SKM-1 treated with dmso at 0.1 percent for 144 hours (cell line): ENCODE results near the gene ZNF609.
"Not testable (repeated sequence)": the region's sequence is repeated elsewhere in the genome, so short reads cannot be mapped to it uniquely, and the experiment has no call there.

Experiments used
- DNase-seq: peaks from one replicate; lab custom pipeline; 2025; ENCODE audit not compliant: unreplicated experiment; lab: John Stamatoyannopoulos, UW

The ZNF609 gene

DNA sequence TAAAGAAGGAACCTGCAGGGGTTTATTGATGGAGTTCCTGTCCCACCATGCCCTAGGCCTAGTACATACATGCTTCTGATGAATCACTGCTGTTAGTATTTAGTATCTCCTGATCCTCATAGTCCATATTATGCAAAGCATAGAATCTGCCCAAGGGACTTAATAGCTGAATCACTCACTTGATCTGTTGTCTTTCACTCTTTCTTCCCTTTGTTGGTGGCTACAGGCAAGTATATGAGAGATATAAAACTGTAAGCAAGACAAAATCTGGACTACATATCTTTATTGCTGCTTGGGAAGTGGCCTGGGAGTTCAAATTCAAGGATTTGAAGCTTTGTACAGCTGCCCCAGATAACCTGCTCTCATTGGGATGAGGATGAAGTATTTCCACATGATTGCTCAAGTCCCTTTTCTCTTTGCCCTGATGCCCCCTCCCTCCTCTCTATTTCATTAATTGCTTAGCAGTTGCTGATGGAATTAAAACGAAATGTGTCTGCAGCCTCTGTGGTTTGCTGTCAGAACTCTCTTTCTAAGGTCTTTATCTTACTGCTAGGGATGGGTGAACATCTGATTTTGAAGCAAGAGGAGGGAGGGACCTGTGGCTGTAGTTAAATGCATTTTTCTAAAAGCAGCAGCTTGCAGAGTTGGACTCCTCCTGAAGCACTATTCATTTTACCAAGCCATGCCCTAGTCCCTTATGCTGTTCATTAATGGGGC is 114.1 kb downstream of the ZNF609 start:
- DNase-seq, result no peak

DNA sequence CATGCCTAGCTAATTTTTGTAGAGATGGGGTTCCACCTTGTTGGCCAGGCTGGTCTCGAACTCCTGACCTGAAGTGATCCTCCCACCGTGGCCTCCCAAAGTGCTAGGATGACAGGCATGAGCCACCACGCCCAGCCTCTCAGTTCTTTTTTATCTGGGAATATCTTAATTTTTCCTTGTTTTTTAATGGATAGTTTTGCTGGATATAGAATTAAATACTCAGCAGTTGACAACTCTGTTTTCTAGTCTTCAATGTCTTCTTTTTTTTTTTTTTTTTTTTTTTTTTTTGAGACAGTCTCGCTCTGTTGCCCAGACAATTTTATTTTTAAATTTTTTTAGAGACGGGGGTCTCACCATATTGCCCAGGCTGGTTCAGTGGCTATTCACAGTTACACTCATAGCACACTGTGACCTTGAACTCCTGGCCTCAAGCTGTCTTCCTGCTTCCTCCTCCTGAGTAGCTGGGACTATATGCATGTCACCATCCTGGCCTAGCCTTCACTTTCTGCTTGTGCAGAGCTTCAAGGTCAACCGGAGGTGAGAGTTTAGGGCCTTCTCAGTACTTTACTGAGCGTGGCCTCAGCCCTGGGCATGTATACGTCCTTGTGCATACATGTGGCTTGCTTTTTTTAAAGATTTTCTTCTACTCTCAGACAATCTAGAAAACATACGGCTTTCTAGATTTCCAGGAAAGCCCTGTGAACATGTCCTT is 120.5 kb downstream of the ZNF609 start:
- DNase-seq, result no peak

DNA sequence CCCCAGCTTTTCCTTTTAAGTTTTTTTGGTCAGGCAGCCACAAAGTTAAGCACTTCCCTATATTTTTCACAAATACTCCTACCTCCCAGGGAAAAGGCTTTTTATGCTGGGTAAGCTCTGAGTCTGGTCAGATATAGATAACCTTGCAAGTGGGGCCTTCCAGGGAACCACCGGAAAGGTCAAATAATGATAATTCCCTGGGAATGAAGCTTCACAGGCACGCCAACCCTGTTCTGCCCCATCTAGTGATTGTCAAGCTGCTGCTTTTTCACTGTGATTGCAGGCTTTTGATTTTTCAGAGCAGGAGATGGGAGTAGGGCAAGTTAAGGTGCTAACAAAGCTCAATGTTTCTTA is 121.0 kb downstream of the ZNF609 start:
- DNase-seq, result no peak

DNA sequence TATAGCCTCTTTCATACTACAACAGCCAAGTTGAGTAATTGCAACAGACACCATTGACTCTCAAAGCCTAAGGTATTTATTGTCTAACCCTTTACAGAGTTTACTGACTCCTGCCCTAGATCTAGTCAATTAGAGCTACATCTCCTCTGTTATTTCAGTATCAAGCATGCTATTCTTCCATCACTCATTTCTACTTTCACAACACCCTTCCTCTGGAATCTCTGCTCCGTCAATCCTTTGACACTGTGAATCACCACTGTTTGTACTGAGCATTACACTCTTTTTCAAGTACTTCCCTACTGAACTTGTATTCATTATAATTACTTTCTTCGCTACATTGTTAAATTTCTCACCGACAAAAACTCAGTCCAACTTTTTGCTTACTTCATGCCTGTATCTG is 121.8 kb downstream of the ZNF609 start:
- no peak for DNase-seq

DNA sequence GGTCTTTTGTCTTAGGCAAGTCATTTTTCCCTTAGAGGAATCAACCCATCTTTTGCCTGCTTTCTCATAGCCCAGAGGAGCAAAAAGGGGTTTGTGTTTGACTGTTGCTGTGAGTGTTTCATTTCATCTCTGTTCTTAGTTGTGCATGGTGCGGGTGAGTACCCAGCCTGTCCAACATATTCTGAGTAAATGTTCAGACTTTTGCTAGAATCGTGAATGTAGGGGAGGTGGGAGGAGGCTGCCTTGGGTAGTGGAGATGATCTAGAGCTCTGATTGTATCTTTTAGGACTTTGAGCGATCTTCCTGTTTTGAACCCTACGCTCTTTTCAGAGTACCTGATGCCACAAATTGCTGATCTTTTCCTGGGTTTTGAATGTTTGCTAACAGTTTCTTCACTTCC is 123.1 kb downstream of the ZNF609 start:
- DNase-seq, result no peak

DNA sequence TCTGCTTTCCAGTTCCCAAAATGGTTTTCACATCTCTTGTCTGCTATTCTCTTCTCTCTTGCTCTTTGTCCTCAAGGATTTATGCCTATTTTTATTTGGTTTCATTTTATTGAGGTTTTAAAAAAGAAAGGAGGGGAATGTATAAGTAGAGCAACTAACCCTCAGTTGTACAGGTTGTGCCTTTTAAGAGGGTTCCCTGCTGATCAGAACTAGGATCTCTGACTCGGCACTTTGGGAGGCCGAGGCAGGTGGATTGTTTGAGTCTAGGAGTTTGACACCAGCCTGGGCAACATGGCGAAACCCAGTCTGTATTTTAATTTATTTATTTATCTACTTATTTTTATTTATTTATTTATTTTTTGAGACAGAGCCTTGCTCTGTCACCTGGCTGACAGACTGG is 123.6 kb downstream of the ZNF609 start:
- DNase-seq, result no peak

DNA sequence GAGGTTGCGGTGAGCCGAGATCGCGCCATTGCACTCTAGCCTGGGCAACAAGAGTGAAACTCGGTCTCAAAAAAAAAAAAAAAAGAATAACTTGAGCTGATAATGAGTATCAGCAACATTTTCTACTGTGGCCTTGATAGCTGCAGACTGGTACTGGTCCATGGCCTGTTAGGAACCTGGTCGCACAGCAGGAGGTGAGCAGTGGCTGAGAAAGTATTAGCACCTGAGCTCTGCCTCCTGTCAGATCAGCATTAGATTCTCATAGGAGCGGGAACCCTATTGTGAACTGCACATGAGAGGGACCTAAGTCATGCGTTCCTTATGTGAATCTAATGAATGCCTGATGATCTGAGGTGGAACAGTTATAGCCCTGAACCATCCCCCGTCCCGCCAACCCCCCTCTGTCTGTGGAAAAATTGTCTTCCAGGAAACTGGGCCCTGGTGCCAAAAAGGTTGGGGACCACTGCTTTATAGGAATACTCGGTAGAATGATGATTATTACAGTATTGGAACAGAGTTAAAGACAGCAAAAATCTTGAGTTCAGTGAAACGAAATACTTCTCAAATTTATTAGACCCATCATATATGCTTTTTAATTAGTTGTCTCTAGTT is 126.0 kb downstream of the ZNF609 start:
- DNase-seq, result no peak

DNA sequence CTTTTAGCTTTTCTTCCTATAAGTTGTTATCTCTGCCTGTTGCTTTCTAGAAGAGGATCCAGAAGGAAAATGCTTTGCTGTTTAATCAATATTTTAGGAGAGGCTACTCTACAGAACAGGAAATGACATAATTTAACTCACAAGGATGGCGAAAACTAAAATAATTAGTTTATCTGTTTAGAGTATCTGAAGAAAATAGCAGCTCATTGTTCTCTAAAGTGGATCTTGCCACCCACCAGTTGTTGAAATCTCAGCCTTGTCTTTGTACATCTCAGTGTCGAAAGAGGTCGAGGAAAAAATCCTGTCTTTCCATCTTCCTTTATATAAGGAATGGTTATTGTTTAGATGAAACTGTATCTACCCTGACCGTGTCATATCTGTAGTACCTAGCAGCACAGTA is 126.6 kb downstream of the ZNF609 start:
- no peak for DNase-seq

DNA sequence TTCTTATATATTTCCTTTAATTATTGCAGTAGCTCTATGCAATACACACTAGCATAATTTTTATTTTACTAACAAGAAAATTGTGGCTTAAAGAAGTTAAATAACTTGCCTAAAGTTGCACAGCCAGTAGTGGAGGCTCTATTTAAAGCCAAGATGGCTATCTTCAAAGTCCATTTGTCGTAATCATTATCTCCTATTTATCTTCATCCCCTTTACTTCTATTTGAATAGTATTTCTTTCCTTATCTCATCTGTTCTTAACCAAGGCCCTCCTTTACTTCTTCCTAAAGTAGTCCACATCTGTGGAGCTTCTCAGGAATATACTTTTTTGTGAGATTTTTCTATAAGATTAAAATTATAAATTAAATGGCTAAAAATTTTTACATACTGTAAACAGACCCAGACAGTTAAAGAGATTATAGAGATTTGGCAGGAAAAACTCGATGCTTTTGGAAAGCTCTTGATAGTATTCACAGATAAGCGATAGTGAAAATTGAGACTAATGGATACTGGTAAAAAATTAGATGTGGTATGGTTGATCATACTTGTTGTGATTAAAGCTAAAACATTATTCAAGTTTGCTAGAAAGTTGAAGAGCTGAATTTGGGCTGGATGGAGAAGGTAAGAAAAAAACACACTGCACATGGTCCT is 129.2 kb downstream of the ZNF609 start:
- DNase-seq, result no peak

DNA sequence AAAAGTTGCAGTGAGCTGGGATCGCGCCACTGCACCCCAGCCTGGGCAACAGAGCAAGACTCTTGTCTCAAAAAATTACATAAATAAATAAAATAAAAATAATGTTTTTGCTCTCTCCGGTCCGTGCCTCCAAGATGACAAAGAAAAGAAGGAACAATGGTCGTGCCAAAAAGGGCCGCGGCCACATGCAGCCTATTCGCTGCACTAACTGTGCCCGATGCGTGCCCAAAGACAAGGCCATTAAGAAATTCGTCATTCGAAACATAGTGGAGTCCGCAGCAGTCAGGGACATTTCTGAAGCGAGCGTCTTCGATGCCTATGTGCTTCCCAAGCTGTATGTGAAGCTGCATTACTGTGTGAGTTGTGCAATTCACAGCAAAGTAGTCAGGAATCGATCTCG is 132.5 kb downstream of the ZNF609 start:
- DNase-seq, result not testable (repeated sequence)

DNA sequence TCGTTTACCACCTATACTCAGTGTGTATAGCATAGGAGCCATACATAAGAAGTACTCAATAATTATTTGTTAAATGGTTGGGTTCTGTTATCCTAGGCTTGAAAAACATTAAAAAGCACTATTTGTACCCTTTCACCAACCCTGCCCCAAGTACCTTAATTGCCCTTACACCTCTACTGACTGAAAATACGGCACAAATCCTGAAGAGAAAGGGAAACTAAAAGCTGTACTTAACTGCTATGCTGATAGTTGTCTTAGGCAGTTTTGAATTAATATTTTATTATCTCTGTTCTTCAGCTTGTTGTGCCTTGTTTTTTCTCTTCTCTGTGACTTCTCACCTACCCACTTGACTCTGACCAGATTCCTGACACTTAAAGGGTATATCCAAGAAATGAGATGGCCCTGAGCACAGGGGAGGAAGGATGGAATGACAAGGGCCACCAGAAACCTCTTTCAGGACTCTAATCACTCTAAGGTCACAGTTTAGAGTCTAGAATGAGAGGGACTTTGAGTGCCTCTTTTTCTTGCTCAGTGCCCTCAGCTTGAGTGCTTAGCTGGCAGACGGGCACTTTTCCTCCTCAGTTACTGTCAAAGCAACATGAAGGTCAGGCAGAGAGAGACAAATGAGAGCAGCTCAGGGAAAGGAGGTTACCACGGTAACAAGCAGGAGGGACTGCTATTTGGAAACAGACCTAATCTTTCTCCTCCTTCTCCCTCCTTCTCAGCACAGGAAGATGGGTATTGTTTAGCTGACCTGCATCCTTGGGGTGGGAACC is 136.5 kb downstream of the ZNF609 start:
- no peak for DNase-seq

DNA sequence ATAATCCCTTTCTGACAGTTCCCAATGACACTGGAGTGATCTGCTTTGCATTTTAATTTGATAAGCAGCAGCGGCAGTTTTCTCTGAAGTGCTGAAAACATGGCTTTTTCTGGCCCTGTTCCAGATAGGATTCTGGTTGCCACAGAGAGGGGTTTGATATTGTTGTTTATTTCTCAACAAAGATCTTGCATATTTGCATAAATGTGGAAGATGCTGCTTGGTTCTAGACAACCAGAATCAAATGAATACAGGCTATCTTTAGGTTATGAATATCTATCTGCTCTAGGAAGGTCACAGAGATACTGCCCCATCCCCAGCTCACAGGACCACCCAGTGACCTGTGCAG is 137.1 kb downstream of the ZNF609 start:
- DNase-seq, result no peak

DNA sequence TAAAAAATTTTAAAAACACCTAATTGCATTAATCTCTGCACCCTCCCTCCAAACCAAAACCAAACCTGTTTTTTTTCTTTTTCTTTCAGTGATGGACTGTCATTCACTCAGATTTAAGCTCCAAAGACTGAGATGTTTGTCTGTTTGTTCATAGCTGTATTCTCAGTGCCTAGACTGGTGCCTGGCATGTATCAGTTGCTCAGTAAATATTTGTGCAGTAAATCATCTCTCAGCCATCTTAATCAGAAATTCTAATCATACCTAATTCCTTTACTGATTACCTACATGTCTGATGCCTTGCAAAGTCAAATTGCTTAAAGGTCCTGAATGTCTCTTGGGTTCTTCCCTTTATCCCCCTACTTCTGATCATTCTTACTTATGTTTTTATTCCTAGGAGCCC is 138.8 kb downstream of the ZNF609 start:
- no peak for DNase-seq

DNA sequence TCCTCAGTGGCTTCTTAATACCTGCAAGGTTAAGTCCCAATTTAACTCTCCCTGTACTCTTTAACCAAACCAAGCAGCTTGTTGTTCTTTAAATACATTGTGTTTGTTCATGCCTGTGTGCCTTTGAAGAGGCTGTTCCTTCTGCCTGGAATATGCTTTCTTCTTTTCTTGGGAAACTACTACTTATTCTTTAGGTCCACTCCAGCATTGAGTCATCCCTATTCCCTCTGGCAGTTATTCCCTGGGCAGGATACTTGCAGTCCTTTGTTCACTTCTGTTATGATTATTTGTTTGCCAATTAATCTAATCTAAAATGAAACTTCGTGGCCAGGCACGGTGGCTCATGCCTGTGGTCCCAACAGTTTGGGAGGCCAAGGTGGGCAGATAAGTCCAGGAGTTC is 139.3 kb downstream of the ZNF609 start:
- DNase-seq, result no peak

DNA sequence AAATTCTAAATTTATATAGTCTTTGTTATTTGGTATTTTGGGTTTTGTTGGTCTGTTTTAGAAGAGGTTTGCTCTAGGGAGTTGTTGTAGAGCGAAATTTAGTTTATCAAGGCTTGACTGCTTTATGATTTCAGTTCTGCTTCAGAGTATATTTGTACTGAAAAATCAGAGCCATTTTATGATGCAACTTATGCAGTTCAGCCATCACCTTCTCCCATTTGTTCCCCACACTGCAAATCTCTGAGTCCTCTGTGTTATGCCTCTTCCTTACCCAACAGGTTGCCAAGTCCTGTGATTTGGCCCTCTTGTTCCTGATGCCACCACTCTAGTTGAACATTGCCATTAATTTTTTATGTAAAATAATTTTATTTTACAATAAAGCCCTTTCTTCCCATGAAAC is 140.4 kb downstream of the ZNF609 start:
- DNase-seq, result no peak

DNA sequence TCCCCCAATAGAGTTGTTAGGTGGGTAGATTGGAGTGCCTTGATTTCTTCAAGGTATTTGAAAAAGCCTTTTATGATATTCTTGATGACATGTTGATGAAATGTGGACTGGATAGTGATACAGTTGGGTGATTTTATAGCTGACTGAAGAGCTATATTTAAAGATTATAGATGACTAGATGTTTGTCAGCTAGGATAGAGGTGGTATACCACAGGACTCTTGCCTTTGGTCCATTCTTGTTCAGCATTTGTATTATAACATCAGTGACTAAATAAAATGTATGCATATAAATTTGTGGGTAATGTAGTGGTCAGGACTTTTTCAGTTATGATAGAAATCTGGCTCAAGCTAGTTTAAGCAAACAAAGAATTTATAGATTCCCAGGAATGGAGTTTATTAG is 143.9 kb downstream of the ZNF609 start:
- no peak for DNase-seq

DNA sequence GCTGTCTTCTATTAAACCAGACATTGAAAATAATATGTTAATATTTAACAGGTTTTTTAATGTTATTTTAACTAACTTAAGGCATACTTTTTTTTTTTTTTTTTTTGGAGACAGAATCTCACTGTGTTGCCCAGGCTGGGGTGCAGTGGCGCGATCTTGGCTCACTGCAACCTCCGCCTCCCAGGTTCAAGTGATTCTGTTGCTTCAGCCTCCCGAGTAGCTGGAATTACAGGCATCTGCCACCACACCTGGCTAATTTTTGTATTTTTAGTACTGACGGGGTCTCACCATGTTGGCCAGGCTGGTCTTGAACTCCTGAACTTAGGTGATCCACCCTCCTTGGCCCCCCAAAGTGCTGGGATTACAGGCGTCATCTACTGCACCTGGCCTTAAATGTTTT is 147.0 kb downstream of the ZNF609 start:
- not testable (repeated sequence) for DNase-seq

DNA sequence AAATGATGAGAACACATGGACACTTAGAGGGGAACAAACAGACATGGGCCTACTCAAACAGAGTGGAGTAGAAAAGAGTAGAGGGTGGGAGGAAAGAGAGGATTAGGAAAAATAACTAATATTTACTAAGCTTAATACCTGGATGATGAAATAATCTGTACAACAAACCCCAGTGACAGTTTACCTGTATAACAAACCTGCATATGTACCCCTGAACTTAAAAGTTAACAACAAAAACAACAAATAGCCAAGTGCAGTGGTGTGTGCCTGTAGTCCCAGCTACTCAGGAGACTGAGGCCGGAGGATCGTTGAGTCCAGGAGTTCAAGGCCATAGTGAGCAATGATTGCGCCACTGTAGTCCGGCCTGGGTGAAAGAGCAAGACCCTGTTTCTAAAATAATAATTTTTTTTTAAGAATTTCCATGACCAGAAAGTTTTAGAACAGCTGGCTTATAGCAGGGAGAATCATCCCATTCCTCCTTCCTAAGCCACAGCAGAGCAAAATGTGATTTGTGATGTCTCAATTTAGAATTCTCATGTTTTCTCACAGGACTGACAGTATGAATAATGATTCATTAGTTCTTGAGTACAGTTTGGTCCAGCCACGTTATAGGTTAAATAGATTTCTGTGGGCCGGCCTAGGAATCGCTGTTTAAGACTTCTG is 150.0 kb downstream of the ZNF609 start:
- DNase-seq, result no peak

DNA sequence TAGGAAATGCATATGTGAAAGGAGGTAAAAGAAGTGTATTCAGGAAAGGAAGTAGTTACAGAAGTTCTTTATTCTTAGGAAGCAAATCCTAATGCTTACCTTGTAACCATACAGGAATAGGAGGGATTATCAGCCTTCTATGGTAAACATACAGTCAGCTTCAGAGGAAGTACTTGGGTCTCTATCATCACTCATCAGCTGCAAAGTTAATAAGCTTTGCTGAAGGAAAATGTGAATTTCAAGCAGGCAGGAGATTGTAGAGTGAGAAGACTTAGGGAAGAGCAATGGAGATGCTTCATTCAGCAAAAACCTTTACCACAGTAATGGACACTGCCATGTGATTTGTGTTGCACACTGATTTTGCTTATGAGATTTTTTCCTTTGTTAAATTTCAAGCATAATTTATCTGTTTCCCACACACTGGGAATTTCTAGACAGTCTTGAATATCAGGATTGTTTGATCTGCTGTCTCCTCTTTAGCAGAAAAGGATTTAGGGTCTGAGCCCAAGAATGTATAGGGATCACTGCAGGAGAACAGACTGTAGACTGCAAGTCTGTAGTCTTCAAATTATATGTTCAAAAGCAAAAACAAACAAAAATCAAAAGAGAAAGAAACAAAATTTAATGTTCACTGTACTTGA is 150.8 kb downstream of the ZNF609 start:
- no peak for DNase-seq

DNA sequence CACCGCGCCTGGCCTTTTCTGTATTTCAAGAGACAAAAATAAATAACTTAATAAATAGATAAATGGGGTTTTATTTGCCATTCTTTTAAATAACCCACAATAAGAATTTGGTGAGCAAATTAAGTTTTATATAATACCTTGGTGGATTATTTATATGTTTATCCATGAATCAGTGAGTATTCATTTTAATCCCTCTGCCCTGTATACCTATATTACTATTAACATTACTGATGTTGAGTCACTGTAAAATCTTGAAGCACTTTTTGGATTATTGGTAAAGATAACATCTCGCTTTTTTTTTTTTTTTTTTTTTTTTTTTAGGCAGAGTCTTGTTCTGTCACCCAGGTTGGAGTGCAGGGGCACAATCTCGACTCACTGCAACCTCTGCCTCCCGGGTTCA is 154.1 kb downstream of the ZNF609 start:
- no peak for DNase-seq
